Uterus (tissue), 2 donors: ENCODE data around the gene UGT1A6.
"Not testable (repeated sequence)": the region's sequence is repeated elsewhere in the genome, so short reads cannot be mapped to it uniquely, and the experiment has no call there.

Experiments used
- POLR2A ChIP-seq, 2 donors: fragments of 450-650 bp; IDR thresholded peaks; one replicate each; pipeline ENCODE4 v1.6.1; 2016; ENCODE audit warnings: antibody characterized with exemption in 2 of 2, mild to moderate bottlenecking in 1 of 2, moderate library complexity in 1 of 2
- TF ChIP-seq, protein P1 (sequence below), 4 experiments: fragments of 200-600 bp in 2 of 4; fragments of 450-650 bp in 2 of 4; sonication (generic) in 2 of 4; IDR thresholded peaks; one replicate each; pipeline ENCODE4 v1.5.1; 2016 to 2019; ENCODE audit warnings: antibody characterized with exemption in 4 of 4, mild to moderate bottlenecking in 2 of 4, moderate library complexity in 1 of 4

DNA sequence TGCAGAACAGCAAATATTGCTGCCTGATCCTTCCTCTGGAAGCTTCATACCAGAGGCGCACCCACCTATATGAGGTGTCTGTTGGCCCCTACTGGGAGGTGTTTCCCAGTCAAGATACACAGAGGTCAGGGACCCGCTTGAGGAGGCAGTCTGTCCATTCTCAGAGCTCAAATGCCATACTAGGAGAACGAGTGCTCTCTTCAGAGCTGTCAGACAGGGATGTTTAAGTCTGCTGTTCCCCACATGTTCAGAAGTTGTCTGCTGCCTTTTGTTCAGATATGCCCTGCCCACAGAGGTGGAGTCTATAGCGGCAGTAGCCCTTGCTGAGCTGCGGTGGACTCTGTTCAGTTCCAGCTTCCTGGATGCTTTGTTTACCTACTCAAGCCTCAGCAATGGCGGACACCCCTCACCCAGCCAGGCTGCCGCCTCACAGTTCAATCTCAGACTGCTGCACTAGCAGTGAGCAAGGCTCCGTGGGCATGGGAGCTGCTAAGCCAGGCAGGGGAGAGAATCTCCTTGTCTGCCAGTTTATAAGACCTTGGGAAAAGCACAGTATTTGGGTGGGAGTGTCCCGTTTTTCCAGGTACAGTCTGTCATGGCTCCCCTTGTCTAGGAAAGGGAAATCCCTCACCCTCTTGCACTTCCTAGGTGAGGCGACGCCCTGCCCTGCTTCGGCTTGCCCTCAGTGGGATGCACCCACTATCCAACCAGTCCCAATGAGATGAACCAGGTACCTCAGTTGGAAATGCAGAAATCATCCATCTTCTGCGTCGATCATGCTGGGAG is 44.4 kb downstream of the UGT1A6 start:
- TF ChIP-seq, protein P1, sequence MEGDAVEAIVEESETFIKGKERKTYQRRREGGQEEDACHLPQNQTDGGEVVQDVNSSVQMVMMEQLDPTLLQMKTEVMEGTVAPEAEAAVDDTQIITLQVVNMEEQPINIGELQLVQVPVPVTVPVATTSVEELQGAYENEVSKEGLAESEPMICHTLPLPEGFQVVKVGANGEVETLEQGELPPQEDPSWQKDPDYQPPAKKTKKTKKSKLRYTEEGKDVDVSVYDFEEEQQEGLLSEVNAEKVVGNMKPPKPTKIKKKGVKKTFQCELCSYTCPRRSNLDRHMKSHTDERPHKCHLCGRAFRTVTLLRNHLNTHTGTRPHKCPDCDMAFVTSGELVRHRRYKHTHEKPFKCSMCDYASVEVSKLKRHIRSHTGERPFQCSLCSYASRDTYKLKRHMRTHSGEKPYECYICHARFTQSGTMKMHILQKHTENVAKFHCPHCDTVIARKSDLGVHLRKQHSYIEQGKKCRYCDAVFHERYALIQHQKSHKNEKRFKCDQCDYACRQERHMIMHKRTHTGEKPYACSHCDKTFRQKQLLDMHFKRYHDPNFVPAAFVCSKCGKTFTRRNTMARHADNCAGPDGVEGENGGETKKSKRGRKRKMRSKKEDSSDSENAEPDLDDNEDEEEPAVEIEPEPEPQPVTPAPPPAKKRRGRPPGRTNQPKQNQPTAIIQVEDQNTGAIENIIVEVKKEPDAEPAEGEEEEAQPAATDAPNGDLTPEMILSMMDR (IDR thresholded peaks at IDR 0.05): not testable (repeated sequence)
- TF ChIP-seq POLR2A (IDR thresholded peaks at IDR 0.05): not testable (repeated sequence)
